Measurements from ENCODE around the gene SLX1A. TPM values are rescaled to one million over a fixed set of nuclear protein-coding genes. Genes with fewer than 3 reads are reported as not detected.

SLX1A gene
- total and polyA plus RNA-seq, 8 donors = 2.3 to 86.9 (median 50.5) TPM

Small RNA genes within 50 kb of the gene (small RNA-seq; reads per million reads assigned to genes)
- 0 reads per million in 4 donors for gene AC106782.4

Other genes starting within 250 kb of the SLX1A start
- 100 to 1,000 TPM in 1 of 5 donors, 10 to 100 TPM in 4; 32.1 to 238 (median 60.5) TPM for gene TMEM219, start 231.8 kb upstream of the SLX1A start, total RNA-seq
- 100 to 1,000 TPM; 190 to 286 (median 212) TPM for gene TMEM219, start 231.8 kb upstream of the SLX1A start, polyA plus RNA-seq
- 100 to 1,000 TPM in 1 of 5 donors, 10 to 100 TPM in 4; 33.8 to 135 (median 36.6) TPM for gene TAOK2, start 220.0 kb upstream of the SLX1A start, total RNA-seq
- gene TAOK2, start 220.0 kb upstream of the SLX1A start, polyA plus RNA-seq = 10 to 100 TPM; 12.5 to 22.6 (median 14.5) TPM
- gene HIRIP3, start 198.3 kb upstream of the SLX1A start, total RNA-seq = 10 to 100 TPM in 1 of 5 donors, 1 to 10 TPM in 4; 1.8 to 13.4 (median 5.1) TPM
- 10 to 100 TPM; 13.6 to 14.8 (median 13.7) TPM for gene HIRIP3, start 198.3 kb upstream of the SLX1A start, polyA plus RNA-seq
- 100 to 1,000 TPM in 1 of 5 donors, 10 to 100 TPM in 3, 1 to 10 TPM in 1; 3.5 to 319 (median 18.2) TPM for gene INO80E, start 197.6 kb upstream of the SLX1A start, total RNA-seq
- 100 to 1,000 TPM in 1 of 3 donors, 10 to 100 TPM in 2; 45.7 to 109 (median 59.0) TPM for gene INO80E, start 197.6 kb upstream of the SLX1A start, polyA plus RNA-seq
- gene DOC2A, start 182.8 kb upstream of the SLX1A start, total RNA-seq = 10 to 100 TPM in 1 of 5 donors, under 1 TPM in 1, not detected in 3; 0.72 to 20.9 TPM
- gene DOC2A, start 182.8 kb upstream of the SLX1A start, polyA plus RNA-seq = 1 to 10 TPM in 1 of 3 donors, under 1 TPM in 1, not detected in 1; 0.75 to 2.8 TPM
- gene C16orf92, start 170.7 kb upstream of the SLX1A start, total RNA-seq = not detected
- not detected for gene C16orf92, start 170.7 kb upstream of the SLX1A start, polyA plus RNA-seq
- under 1 TPM in 1 of 5 donors, not detected in 4; 0.92 TPM for gene TLCD3B, start 162.6 kb upstream of the SLX1A start, total RNA-seq
- under 1 TPM in 1 of 3 donors, not detected in 2; 0.18 TPM for gene TLCD3B, start 162.6 kb upstream of the SLX1A start, polyA plus RNA-seq
- 1,000 to 10,000 TPM in 1 of 5 donors, 100 to 1,000 TPM in 4; 180 to 2,515 (median 698) TPM for gene ALDOA, start 128.1 kb upstream of the SLX1A start, total RNA-seq
- 1,000 to 10,000 TPM in 1 of 3 donors, 100 to 1,000 TPM in 2; 740 to 1,310 (median 887) TPM for gene ALDOA, start 128.1 kb upstream of the SLX1A start, polyA plus RNA-seq
- 10 to 100 TPM; 21.4 to 86.1 (median 63.6) TPM for gene PPP4C, start 117.9 kb upstream of the SLX1A start, total RNA-seq
- gene PPP4C, start 117.9 kb upstream of the SLX1A start, polyA plus RNA-seq = 100 to 1,000 TPM in 1 of 3 donors, 10 to 100 TPM in 2; 76.1 to 118 (median 93.3) TPM
- 10 to 100 TPM in 1 of 5 donors, 1 to 10 TPM in 1, not detected in 3; 3.8 to 25.0 TPM for gene TBX6, start 102.0 kb upstream of the SLX1A start, total RNA-seq
- gene TBX6, start 102.0 kb upstream of the SLX1A start, polyA plus RNA-seq = 1 to 10 TPM; 1.1 to 2.5 (median 2.1) TPM
- 100 to 1,000 TPM in 1 of 5 donors, 10 to 100 TPM in 4; 13.9 to 116 (median 37.9) TPM for gene YPEL3, start 97.7 kb upstream of the SLX1A start, total RNA-seq
- 100 to 1,000 TPM; 103 to 162 (median 111) TPM for gene YPEL3, start 97.7 kb upstream of the SLX1A start, polyA plus RNA-seq
- 100 to 1,000 TPM in 1 of 5 donors, 1 to 10 TPM in 4; 1.8 to 178 (median 7.2) TPM for gene GDPD3, start 80.3 kb upstream of the SLX1A start, total RNA-seq
- 10 to 100 TPM in 1 of 3 donors, 1 to 10 TPM in 2; 4.4 to 15.9 (median 4.6) TPM for gene GDPD3, start 80.3 kb upstream of the SLX1A start, polyA plus RNA-seq
- gene MAPK3, start 70.7 kb upstream of the SLX1A start, total RNA-seq = 100 to 1,000 TPM in 3 of 5 donors, 10 to 100 TPM in 2; 21.5 to 290 (median 111) TPM
- gene MAPK3, start 70.7 kb upstream of the SLX1A start, polyA plus RNA-seq = 100 to 1,000 TPM in 1 of 3 donors, 10 to 100 TPM in 2; 39.9 to 203 (median 68.2) TPM
- 10 to 100 TPM; 13.0 to 30.3 (median 18.7) TPM for gene CORO1A, start 10.3 kb upstream of the SLX1A start, total RNA-seq
- 10 to 100 TPM; 34.2 to 42.5 (median 37.3) TPM for gene CORO1A, start 10.3 kb upstream of the SLX1A start, polyA plus RNA-seq
- 100 to 1,000 TPM in 2 of 5 donors, 10 to 100 TPM in 2, not detected in 1; 21.3 to 415 (median 168) TPM for gene BOLA2B, start 209 bp upstream of the SLX1A start, total RNA-seq
- 100 to 1,000 TPM; 281 to 322 (median 321) TPM for gene BOLA2B, start 209 bp upstream of the SLX1A start, polyA plus RNA-seq
- gene SULT1A3, start 5.4 kb downstream of the SLX1A start, total RNA-seq = 100 to 1,000 TPM in 1 of 5 donors, 10 to 100 TPM in 3, 1 to 10 TPM in 1; 4.2 to 118 (median 63.6) TPM
- gene SULT1A3, start 5.4 kb downstream of the SLX1A start, polyA plus RNA-seq = 10 to 100 TPM; 23.8 to 53.2 (median 42.2) TPM
- gene NPIPB13, start 54.6 kb downstream of the SLX1A start, total RNA-seq = 1 to 10 TPM in 4 of 5 donors, not detected in 1; 1.6 to 6.4 (median 3.0) TPM
- gene NPIPB13, start 54.6 kb downstream of the SLX1A start, polyA plus RNA-seq = 1 to 10 TPM; 1.7 to 5.5 (median 2.6) TPM
- gene CD2BP2, start 161.4 kb downstream of the SLX1A start, total RNA-seq = 10 to 100 TPM in 4 of 5 donors, 1 to 10 TPM in 1; 8.8 to 30.8 (median 18.3) TPM
- 10 to 100 TPM; 37.1 to 45.2 (median 41.4) TPM for gene CD2BP2, start 161.4 kb downstream of the SLX1A start, polyA plus RNA-seq
- 10 to 100 TPM; 25.1 to 89.2 (median 33.2) TPM for gene TBC1D10B, start 176.6 kb downstream of the SLX1A start, total RNA-seq
- 10 to 100 TPM; 20.5 to 25.0 (median 22.0) TPM for gene TBC1D10B, start 176.6 kb downstream of the SLX1A start, polyA plus RNA-seq
- not detected for gene MYL11, start 180.9 kb downstream of the SLX1A start, total RNA-seq
- gene MYL11, start 180.9 kb downstream of the SLX1A start, polyA plus RNA-seq = 1 to 10 TPM in 2 of 3 donors, not detected in 1; 1.6 to 4.7 TPM
- gene SEPTIN1, start 188.7 kb downstream of the SLX1A start, total RNA-seq = 1 to 10 TPM in 3 of 5 donors, under 1 TPM in 1, not detected in 1; 0.72 to 6.2 (median 3.9) TPM
- 10 to 100 TPM in 1 of 3 donors, 1 to 10 TPM in 2; 5.2 to 10.5 (median 7.0) TPM for gene SEPTIN1, start 188.7 kb downstream of the SLX1A start, polyA plus RNA-seq
- 10 to 100 TPM in 1 of 5 donors, 1 to 10 TPM in 4; 4.0 to 33.6 (median 5.4) TPM for gene ZNF48, start 201.5 kb downstream of the SLX1A start, total RNA-seq
- 1 to 10 TPM; 3.9 to 5.5 (median 4.6) TPM for gene ZNF48, start 201.5 kb downstream of the SLX1A start, polyA plus RNA-seq
- 10 to 100 TPM in 2 of 5 donors, 1 to 10 TPM in 3; 1.2 to 28.7 (median 6.7) TPM for gene ZNF771, start 213.7 kb downstream of the SLX1A start, total RNA-seq
- 10 to 100 TPM in 1 of 3 donors, 1 to 10 TPM in 2; 3.4 to 11.0 (median 6.5) TPM for gene ZNF771, start 213.7 kb downstream of the SLX1A start, polyA plus RNA-seq
- gene DCTPP1, start 236.2 kb downstream of the SLX1A start, total RNA-seq = 10 to 100 TPM in 4 of 5 donors, not detected in 1; 15.5 to 47.8 (median 27.1) TPM
- gene DCTPP1, start 236.2 kb downstream of the SLX1A start, polyA plus RNA-seq = 10 to 100 TPM; 28.0 to 50.2 (median 50.1) TPM

All from stomach (tissue), 8 donors.